Neural crest cell (in vitro differentiated cells): ENCODE measurements around the gene ADPRS. TPM values are rescaled to one million over a fixed set of nuclear protein-coding genes. Genes with fewer than 3 reads are reported as not detected.

Experiments
- DNase-seq: peaks from one replicate; pipeline ENCODE4 v3.0.0; 2021; ENCODE audit warnings: low read depth, mixed read lengths, low spot score
- H3K27ac Mint-ChIP-seq: one replicate; pipeline ENCODE4 v1.8.0; 2021; ENCODE audit warnings: mild to moderate bottlenecking, mixed read lengths; ENCODE audit not compliant: unreplicated experiment
- H3K27me3 Mint-ChIP-seq: 2 replicates; pipeline ENCODE4 v1.8.0; 2021; ENCODE audit warnings: low read depth, mild to moderate bottlenecking, mixed read lengths
- H3K36me3 Mint-ChIP-seq: 2 replicates; pipeline ENCODE4 v1.8.0; 2021; ENCODE audit warnings: low read depth, mild to moderate bottlenecking, mixed read lengths
- H3K4me1 Mint-ChIP-seq: 2 replicates; pipeline ENCODE4 v1.8.0; 2021; ENCODE audit warnings: mixed read lengths
- H3K4me3 Mint-ChIP-seq: one replicate; pipeline ENCODE4 v1.8.0; 2021; ENCODE audit warnings: mild to moderate bottlenecking, mixed read lengths
- H3K9me3 Mint-ChIP-seq: 2 replicates; pipeline ENCODE4 v1.8.0; 2021; ENCODE audit warnings: mixed read lengths
- total RNA-seq: library from RNA; stranded (reverse); gene quantifications from 2 replicates; pipeline ENCODE4 v1.2.1, GENCODE V29; 2021
- TF ChIP-seq, protein P1 (sequence below): fragments of 200-600 bp; sonication (generic); conservative IDR thresholded peaks from 2 replicates; pipeline ENCODE4 v1.5.0; 2021; ENCODE audit warnings: antibody characterized with exemption, mild to moderate bottlenecking

Gene ADPRS
- total RNA-seq, 1 donor from 2014 or later = 33.8 TPM

DNA sequence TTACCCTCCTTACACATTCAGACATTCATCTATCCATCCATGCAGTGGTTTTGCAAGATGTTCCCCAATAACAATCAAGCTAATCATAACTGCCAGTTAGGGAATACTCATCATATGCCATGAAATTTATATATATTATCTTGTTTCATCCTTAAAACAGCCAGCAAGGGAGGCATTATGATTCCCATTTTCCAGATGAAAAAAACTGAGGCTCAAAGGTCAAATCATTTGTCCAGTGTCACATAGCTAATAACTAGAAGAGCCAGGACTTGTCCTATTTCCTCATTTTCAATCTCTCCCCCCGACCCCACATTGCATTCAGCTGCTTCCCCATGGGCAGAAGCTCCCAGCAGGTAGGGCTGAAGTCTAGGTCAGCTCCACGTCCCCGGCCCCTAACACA lies 43.3 kb downstream of the ADPRS start:
- H3K36me3 Mint-ChIP-seq = no peaks in the 10 kb centered on the region
- H3K4me3 Mint-ChIP-seq = no peak overlapping the region
- H3K27ac Mint-ChIP-seq = no peak overlapping the region
- peaks cover 12% of the 10 kb centered on the region for H3K4me1 Mint-ChIP-seq
- no peaks in the 10 kb centered on the region for H3K9me3 Mint-ChIP-seq
- no peak for DNase-seq
- TF ChIP-seq, protein P1, sequence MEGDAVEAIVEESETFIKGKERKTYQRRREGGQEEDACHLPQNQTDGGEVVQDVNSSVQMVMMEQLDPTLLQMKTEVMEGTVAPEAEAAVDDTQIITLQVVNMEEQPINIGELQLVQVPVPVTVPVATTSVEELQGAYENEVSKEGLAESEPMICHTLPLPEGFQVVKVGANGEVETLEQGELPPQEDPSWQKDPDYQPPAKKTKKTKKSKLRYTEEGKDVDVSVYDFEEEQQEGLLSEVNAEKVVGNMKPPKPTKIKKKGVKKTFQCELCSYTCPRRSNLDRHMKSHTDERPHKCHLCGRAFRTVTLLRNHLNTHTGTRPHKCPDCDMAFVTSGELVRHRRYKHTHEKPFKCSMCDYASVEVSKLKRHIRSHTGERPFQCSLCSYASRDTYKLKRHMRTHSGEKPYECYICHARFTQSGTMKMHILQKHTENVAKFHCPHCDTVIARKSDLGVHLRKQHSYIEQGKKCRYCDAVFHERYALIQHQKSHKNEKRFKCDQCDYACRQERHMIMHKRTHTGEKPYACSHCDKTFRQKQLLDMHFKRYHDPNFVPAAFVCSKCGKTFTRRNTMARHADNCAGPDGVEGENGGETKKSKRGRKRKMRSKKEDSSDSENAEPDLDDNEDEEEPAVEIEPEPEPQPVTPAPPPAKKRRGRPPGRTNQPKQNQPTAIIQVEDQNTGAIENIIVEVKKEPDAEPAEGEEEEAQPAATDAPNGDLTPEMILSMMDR = no peak
- H3K27me3 Mint-ChIP-seq = peaks cover 6% of the 10 kb centered on the region

DNA sequence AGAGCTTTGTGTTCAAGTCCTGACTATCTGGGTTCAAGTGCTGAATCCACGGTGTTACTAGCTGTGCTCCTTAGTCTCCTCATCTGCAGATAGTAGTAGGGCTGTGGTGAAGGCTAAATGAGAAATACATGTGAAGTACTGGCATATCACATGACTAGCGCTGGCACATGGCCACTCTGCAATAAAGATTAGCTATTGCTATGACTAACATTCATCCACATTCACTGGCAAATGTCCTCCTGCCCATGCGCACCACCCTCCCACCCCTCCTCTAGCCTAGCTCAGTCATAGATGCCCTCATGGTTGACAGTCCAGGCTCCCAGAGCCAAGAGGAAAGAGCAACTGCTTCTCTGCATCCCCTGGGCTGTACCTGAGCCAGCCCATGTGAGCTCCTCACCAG lies 44.8 kb downstream of the ADPRS start:
- Mint-ChIP-seq H3K4me1 (peaks cover 12% of the 10 kb centered on the region), H3K27ac (no peak overlapping the region), H3K36me3 (no peaks in the 10 kb centered on the region), H3K27me3 (no peaks in the 10 kb centered on the region), H3K4me3 (no peak overlapping the region), H3K9me3 (no peaks in the 10 kb centered on the region)
- TF ChIP-seq, protein P1 = no peak
- DNase-seq = no peak

DNA sequence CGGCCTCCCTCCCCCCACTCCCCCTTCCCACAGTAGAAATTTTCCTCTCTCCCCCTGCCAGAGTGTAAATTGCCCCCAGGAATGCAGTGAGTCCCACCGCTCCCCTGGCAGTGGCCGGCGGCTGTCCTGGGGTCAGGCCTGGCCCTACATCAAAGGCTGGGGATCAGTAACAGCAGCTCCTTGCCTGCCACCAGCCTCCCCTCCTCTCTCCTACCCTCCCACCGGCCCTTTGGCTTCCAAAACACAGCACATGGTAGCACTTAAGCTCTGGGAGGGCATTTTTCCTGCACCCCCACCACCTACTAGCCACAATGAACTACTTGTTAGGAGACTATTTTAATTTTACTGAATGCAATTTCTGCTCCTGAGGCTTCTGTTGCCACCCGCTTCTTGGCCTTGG lies 45.3 kb downstream of the ADPRS start:
- Mint-ChIP-seq H3K9me3 (no peaks in the 10 kb centered on the region), H3K27me3 (no peaks in the 10 kb centered on the region), H3K4me1 (peaks cover 12% of the 10 kb centered on the region), H3K36me3 (no peaks in the 10 kb centered on the region), H3K4me3 (no peak overlapping the region), H3K27ac (no peak overlapping the region)
- TF ChIP-seq, protein P1 = no peak
- no peak for DNase-seq

DNA sequence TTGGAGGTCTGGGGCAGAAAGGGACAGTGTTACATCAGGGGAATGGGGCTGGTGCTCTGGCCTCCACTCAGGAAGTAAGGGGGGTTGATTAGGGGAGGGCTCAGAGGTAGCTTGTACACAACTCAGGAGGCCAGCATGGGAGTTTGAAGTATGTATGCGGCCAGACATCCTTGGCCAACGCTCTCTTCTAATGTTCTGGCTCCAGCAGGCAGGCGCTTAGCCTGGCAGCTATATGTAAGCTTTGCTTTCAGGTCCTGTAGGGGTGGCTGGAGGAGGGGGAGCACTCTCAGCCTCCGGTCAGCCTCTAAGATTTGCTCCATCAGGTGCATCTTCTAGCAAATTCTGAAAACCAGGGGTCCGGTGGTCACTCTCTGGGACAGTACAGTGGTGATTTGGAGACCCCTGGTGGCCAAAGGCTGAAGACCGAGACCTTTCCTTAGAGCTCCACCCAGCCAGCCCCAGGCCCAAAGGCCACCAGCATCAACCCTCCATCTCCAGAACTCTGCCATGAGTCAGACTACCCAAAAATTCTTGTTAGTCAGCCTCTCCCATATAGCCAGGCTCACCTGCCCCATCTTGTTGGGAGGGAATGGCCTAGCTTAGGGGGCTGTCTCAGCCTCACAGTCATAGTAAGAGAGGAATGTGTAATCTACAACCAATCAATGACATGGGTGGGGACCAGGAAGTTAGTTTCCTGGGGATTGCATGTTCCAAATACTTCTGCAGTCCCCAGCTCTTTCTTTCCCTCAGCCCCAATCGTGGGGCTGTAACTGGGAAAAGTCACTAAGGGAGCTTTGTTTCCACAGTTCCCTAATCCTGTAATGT lies 46.0 kb downstream of the ADPRS start:
- H3K27me3 Mint-ChIP-seq = no peaks in the 10 kb centered on the region
- peak; percentile 79 for DNase-seq
- no peaks in the 10 kb centered on the region for H3K9me3 Mint-ChIP-seq
- TF ChIP-seq, protein P1 = peak; percentile 75
- peaks cover 12% of the 10 kb centered on the region for H3K4me1 Mint-ChIP-seq
- H3K36me3 Mint-ChIP-seq = no peaks in the 10 kb centered on the region
- H3K27ac Mint-ChIP-seq = no peak overlapping the region
- no peak overlapping the region for H3K4me3 Mint-ChIP-seq

DNA sequence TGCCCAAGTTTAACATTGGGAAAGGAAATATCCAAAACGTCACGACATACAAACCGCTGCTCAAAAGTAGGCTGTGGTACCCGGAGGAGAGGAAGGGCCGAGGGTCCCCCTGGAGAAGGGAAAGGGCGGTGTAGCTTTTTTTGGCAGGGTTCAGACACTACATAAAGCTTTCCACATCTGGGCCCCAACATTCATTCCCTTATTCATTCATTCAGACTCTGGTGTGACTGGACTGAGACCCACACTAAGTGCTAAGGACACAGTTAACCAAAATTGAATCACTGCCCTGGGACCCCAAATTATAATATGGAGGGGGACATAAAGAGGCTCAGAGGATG lies 46.6 kb downstream of the ADPRS start:
- Mint-ChIP-seq H3K36me3 (no peaks in the 10 kb centered on the region), H3K27ac (no peak overlapping the region)

More for the DNA sequence above, 46.6 kb downstream of the ADPRS start:
- H3K9me3 Mint-ChIP-seq = no peaks in the 10 kb centered on the region
- no peak overlapping the region for H3K4me3 Mint-ChIP-seq
- peaks cover 12% of the 10 kb centered on the region for H3K4me1 Mint-ChIP-seq
- no peak for DNase-seq
- H3K27me3 Mint-ChIP-seq = no peaks in the 10 kb centered on the region
- TF ChIP-seq, protein P1 = no peak
